ENCODE measurements around the gene GALM. TPM values are rescaled to one million over a fixed set of nuclear protein-coding genes. Genes with fewer than 3 reads are reported as not detected.

GALM gene
- total RNA-seq, 1 experiment from 2014 or later: 10.0 TPM

GRCh38 chr2:38722271-38723061, 56.6 kb downstream of the GALM start:
- WGBS (ENCODE audit: extremely low coverage, insufficient read length, low lambda C conversion rate): no CpG with 5 or more reads among the region's 9 CpGs
- H3K56ac ChIP-seq (ENCODE audit: insufficient read length, low read depth, low read length): no peak overlapping the region
- H3K27ac Mint-ChIP-seq: no peak overlapping the region

More at GRCh38 chr2:38722271-38723061, 56.6 kb downstream of the GALM start:
- no peaks in the 10 kb centered on the region for H3K79me2 ChIP-seq (ENCODE audit: insufficient read depth, low read length)
- no peak overlapping the region for H4K91ac ChIP-seq (ENCODE audit: insufficient read length, low read depth, low read length)
- H4K20me1 ChIP-seq (ENCODE audit: control insufficient read depth, insufficient read depth, insufficient read length): no peaks in the 10 kb centered on the region
- no peak overlapping the region for H4K8ac ChIP-seq (replicated peaks; ENCODE audit: insufficient read length, low read depth, low read length)
- no peak overlapping the region for H3T11ph ChIP-seq (ENCODE audit: low read length)
- H2BK5ac ChIP-seq (ENCODE audit: insufficient read length, low read length): no peak overlapping the region
- Mint-ChIP-seq H3K4me1 (no peaks in the 10 kb centered on the region), H3K36me3 (ENCODE audit: insufficient read depth in 1 of 3, low read depth in 3 of 3) (no peaks in the 10 kb centered on the region; a peak in 2 of 7 replicates), H3K27me3 (ENCODE audit: low read depth) (no peaks in the 10 kb centered on the region), H3K9me3 (no peaks in the 10 kb centered on the region), H3K4me3 (no peak overlapping the region)
- H2BK120ac ChIP-seq (ENCODE audit: low read depth, low read length, poor library complexity, severe bottlenecking): no peak overlapping the region
- no peak overlapping the region for H3K18ac ChIP-seq (ENCODE audit: insufficient read length, low read depth, low read length)
- H3K23ac ChIP-seq (ENCODE audit: insufficient read length, low read depth, low read length): no peak overlapping the region
- no peak overlapping the region for H2AFZ ChIP-seq (ENCODE audit: low read length)
- DNase-seq: no peak
- H2BK12ac ChIP-seq (ENCODE audit: insufficient read length, low read depth, low read length): no peak overlapping the region
- H3K4me2 ChIP-seq (ENCODE audit: insufficient read depth, insufficient read length, low read length): no peak overlapping the region
- no peak overlapping the region for H2BK15ac ChIP-seq (ENCODE audit: low read depth, low read length)
- no peaks in the 10 kb centered on the region for H3K23me2 ChIP-seq (ENCODE audit: insufficient read length, low read depth, low read length, poor library complexity, severe bottlenecking)
- H3K79me1 ChIP-seq (ENCODE audit: insufficient read depth, low read depth, low read length, poor library complexity, severe bottlenecking): no peaks in the 10 kb centered on the region
- TF ChIP-seq, protein P1, sequence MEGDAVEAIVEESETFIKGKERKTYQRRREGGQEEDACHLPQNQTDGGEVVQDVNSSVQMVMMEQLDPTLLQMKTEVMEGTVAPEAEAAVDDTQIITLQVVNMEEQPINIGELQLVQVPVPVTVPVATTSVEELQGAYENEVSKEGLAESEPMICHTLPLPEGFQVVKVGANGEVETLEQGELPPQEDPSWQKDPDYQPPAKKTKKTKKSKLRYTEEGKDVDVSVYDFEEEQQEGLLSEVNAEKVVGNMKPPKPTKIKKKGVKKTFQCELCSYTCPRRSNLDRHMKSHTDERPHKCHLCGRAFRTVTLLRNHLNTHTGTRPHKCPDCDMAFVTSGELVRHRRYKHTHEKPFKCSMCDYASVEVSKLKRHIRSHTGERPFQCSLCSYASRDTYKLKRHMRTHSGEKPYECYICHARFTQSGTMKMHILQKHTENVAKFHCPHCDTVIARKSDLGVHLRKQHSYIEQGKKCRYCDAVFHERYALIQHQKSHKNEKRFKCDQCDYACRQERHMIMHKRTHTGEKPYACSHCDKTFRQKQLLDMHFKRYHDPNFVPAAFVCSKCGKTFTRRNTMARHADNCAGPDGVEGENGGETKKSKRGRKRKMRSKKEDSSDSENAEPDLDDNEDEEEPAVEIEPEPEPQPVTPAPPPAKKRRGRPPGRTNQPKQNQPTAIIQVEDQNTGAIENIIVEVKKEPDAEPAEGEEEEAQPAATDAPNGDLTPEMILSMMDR (conservative IDR thresholded peaks at IDR 0.05): no peak
- H3K4ac ChIP-seq (ENCODE audit: low read depth, low read length): no peak overlapping the region
- H2BK20ac ChIP-seq (ENCODE audit: low read depth, low read length, poor library complexity, severe bottlenecking): no peak overlapping the region
- H3K14ac ChIP-seq (ENCODE audit: insufficient read depth, low read length): no peak overlapping the region
- no peaks in the 10 kb centered on the region for H3K4me1 ChIP-seq (ENCODE audit: insufficient read depth, low read length)
- H2AK5ac ChIP-seq (ENCODE audit: insufficient read length, low read length): no peak overlapping the region
- H3K27ac ChIP-seq (ENCODE audit: insufficient read length, low read depth, low read length): no peak overlapping the region
- H4K5ac ChIP-seq (ENCODE audit: insufficient read length, low read depth, low read length): no peak overlapping the region
- no peaks in the 10 kb centered on the region for H3K27me3 ChIP-seq (ENCODE audit: insufficient read depth, low read length)
- H3K9me3 ChIP-seq (ENCODE audit: control insufficient read depth, low read depth, low read length): no peaks in the 10 kb centered on the region
- H3K9ac ChIP-seq (ENCODE audit: extremely low read depth, insufficient read length, low read length): no peak overlapping the region

All from H9 (cell line).